HepG2 (cell line): ENCODE data around the gene PRAC1. TPM values are rescaled to one million over a fixed set of nuclear protein-coding genes. Genes with fewer than 3 reads are reported as not detected.

Experiments used
- ATAC-seq: fragments of 200-7000 bp; cut with Tn5 transposase; 3 replicates; pipeline ENCODE4 v1.9.1; 2020; ENCODE audit warnings: mild to moderate bottlenecking, moderate library complexity
- BruUV-seq: library from RNA; stranded (reverse); fragments of 400-500 nt; replicated peaks from 2 replicates; lab custom pipeline; 2021; lab: Mats Ljungman, UMichigan
- CTCF ChIA-PET: fragments of 300-600 bp; formaldehyde crosslinking; extraction: SDS; loops from one replicate; lab custom pipeline; 2021; ENCODE audit warnings: low total read pairs, inconsistent platforms, low intra/inter-chr PET ratio; lab: Yijun Ruan, JAX
- POLR2A ChIA-PET: fragments of 350-600 bp; sonication (Branson Sonifier 250); formaldehyde crosslinking; loops from one replicate; lab custom pipeline; 2020; ENCODE audit warnings: antibody characterized with exemption, inconsistent platforms; lab: Yijun Ruan, JAX
- DNase-seq: peaks from one replicate; pipeline ENCODE4 v3.0.0-alpha.2; 2015; ENCODE audit warnings: low spot score
- FAIRE-seq: peaks from 3 replicates; lab custom pipeline; 2011; peaks lifted over from hg19 to GRCh38; lab: Jason Lieb, UNC
- H2AFZ ChIP-seq: one replicate; pipeline ENCODE4 v1.6.1; 2011; ENCODE audit warnings: low read length, inconsistent platforms
- H3K27ac ChIP-seq: fragments of 300-600 bp; 3 replicates; pipeline ENCODE4 v1.8.0; 2011; ENCODE audit warnings: mixed run types, mild to moderate bottlenecking, mixed read lengths, low read length, inconsistent platforms; ENCODE audit not compliant: insufficient read depth; ENCODE audit errors: extremely low read length
- H3K27me3 ChIP-seq, 2 experiments: fragments of 200-600 bp in 1 of 2; 2 replicates in 1 of 2; 3 replicates in 1 of 2; pipeline versions ENCODE4 v1.6.0 to v1.8.0; 2011; ENCODE audit warnings: low read length in 2 of 2, mild to moderate bottlenecking in 2 of 2, moderate library complexity in 2 of 2, inconsistent platforms in 1 of 2; ENCODE audit not compliant: insufficient read depth in 2 of 2, control insufficient read depth in 1 of 2
- H3K36me3 ChIP-seq, 2 experiments: fragments of 200-600 bp in 1 of 2; replicated peaks in 1 of 2; 2 replicates in 1 of 2; 3 replicates in 1 of 2; pipeline versions ENCODE4 v1.5.1 to v1.8.0; 2011; ENCODE audit warnings: low read length in 2 of 2, inconsistent platforms in 1 of 2; ENCODE audit not compliant: insufficient read depth in 2 of 2, control insufficient read depth in 1 of 2
- H3K4me1 ChIP-seq: 2 replicates; pipeline ENCODE4 v1.5.1; 2012; ENCODE audit warnings: low read length, inconsistent platforms; ENCODE audit not compliant: insufficient read depth
- H3K4me2 ChIP-seq: 2 replicates; pipeline ENCODE4 v1.6.0; 2011; ENCODE audit warnings: low read depth, low read length, inconsistent platforms
- H3K4me3 ChIP-seq, 3 experiments: fragments of 200-600 bp in 1 of 3; sonication (generic), shearing (Covaris generic) in 1 of 3; replicated peaks in 1 of 3; 2 replicates each; pipeline ENCODE4 v1.5.1; 2011 to 2016; ENCODE audit warnings: low read length in 3 of 3, inconsistent platforms in 2 of 3, low read depth in 2 of 3, mild to moderate bottlenecking in 2 of 3, control low read depth in 1 of 3, mixed read lengths in 1 of 3; ENCODE audit not compliant: insufficient read depth in 1 of 3
- H3K79me2 ChIP-seq: one replicate; pipeline ENCODE4 v1.6.1; 2011; ENCODE audit warnings: low read length, inconsistent platforms; ENCODE audit not compliant: insufficient read depth
- H3K9ac ChIP-seq: 2 replicates; pipeline ENCODE4 v1.6.0; 2011; ENCODE audit warnings: mild to moderate bottlenecking, low read depth, low read length, inconsistent platforms; ENCODE audit not compliant: insufficient read depth
- H3K9me3 ChIP-seq: 2 replicates; pipeline ENCODE4 v1.5.1; 2012; ENCODE audit warnings: mild to moderate bottlenecking, low read length
- H4K20me1 ChIP-seq: 2 replicates; pipeline ENCODE4 v1.6.0; 2011; ENCODE audit warnings: inconsistent platforms, mild to moderate bottlenecking, low read length, moderate library complexity; ENCODE audit not compliant: insufficient read depth
- NONO ChIP-seq, 2 experiments: fragments of 450-650 bp in 1 of 2; sonication (generic) in 1 of 2; formaldehyde crosslinking in 1 of 2; IDR thresholded peaks in 1 of 2; conservative IDR thresholded peaks in 1 of 2; 2 replicates each; pipeline versions ENCODE4 v1.6.1 to v1.8.0; 2017 to 2022; ENCODE audit warnings: mild to moderate bottlenecking in 1 of 2, missing genetic modification reagents in 1 of 2, moderate library complexity in 1 of 2
- RAD51 ChIP-seq: fragments of 450-650 bp; IDR thresholded peaks from 2 replicates; pipeline ENCODE4 v1.6.1; 2016; ENCODE audit warnings: borderline replicate concordance
- TMF1 ChIP-seq: sonication (generic); formaldehyde crosslinking; IDR thresholded peaks from 2 replicates; pipeline ENCODE4 v1.8.1; 2022; ENCODE audit warnings: low read depth, missing genetic modification reagents
- ZNF143 ChIP-seq: sonication (generic); formaldehyde crosslinking; IDR thresholded peaks from 2 replicates; pipeline ENCODE4 v1.4.0; 2020; ENCODE audit warnings: missing genetic modification reagents
- WGBS: methylation state at CpG from one replicate; pipeline ENCODE4 v1.1.6; 2017; ENCODE audit warnings: low lambda C conversion rate; 5-methylcytosine and 5-hydroxymethylcytosine counted together
- in situ Hi-C: cut with HindIII; loops from 2 replicates; pipeline ENCODE4 v1.10.0; 2017; ENCODE audit warnings: low pct_unique_long_range_greater_than_20kb; ENCODE audit not compliant: extremely low pct_ligation_motif_present
- intact Hi-C: fragments of 100-400 bp; cut with micrococcal nuclease; formaldehyde crosslinking; loops from one replicate; pipeline ENCODE4 v1.10.0; 2022; ENCODE audit not compliant: unreplicated experiment
- polyA plus RNA-seq, 8 experiments: library from polyadenylated mRNA; depleted of rRNA in 3 of 8; stranded (reverse) in 7 of 8; unstranded in 1 of 8; fragments of >200 nt; fragmentation: Illumina TruSeq in 4 of 8; extraction: Trizol in 4 of 8; gene quantifications; 2 replicates each; pipeline versions ENCODE4 v1.2.1 to v1.2.3, GENCODE V29; 2011 to 2016; ENCODE audit warnings: low read depth in 4 of 8, missing spikeins in 1 of 8, mixed read lengths in 1 of 8; ENCODE audit not compliant: insufficient read depth in 1 of 8
- total RNA-seq, 5 experiments: library from RNA; depleted of rRNA; stranded (reverse); fragments of >200 nt; fragmentation: Illumina TruSeq; extraction: Trizol; gene quantifications; 2 replicates each; pipeline ENCODE4 v1.2.3, GENCODE V29; 2016; ENCODE audit warnings: low read depth in 1 of 5
- TF ChIP-seq, protein P1 (sequence below): sonication (generic); formaldehyde crosslinking; IDR thresholded peaks from 2 replicates; pipeline ENCODE4 v1.9.0; 2021; ENCODE audit warnings: missing genetic modification reagents, mild to moderate bottlenecking, borderline replicate concordance
- TF ChIP-seq, protein P2 (sequence below): sonication (generic); formaldehyde crosslinking; conservative IDR thresholded peaks from 2 replicates; pipeline ENCODE4 v1.8.1; 2023; ENCODE audit warnings: missing genetic modification reagents
- TF ChIP-seq, protein P3 (sequence below): sonication (generic); formaldehyde crosslinking; conservative IDR thresholded peaks from 2 replicates; pipeline ENCODE4 v1.8.0; 2022; ENCODE audit warnings: mild to moderate bottlenecking, moderate library complexity, missing genetic modification reagents
- TF ChIP-seq, protein P4 (sequence below): sonication (generic); formaldehyde crosslinking; IDR thresholded peaks from 2 replicates; pipeline ENCODE4 v1.8.1; 2022; ENCODE audit warnings: mild to moderate bottlenecking, missing genetic modification reagents

Gene PRAC1
- total and polyA plus RNA-seq, 2 of the 13 experiments (the other 11 are each of a cell fraction or from before 2014, with no cell fraction given), result not detected

DNA sequence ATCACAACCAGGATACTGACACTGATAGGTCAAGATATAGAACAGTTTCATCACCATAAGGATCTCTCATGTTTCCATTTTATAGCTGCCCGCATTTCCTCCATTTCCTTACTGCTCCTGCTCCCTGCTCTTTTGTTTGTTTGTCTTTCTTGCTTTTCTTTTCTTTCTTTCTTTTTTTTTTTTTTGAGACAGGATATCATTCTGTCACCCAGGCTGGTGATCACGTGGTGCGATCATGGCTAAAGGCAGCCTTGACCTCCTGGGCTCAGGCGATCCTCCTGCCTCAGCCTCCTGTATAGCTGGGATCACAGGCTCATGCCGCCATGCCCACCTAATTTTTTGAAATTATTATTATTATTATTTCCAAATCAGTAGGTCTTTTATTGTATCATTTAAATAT, 31.7 kb downstream of the PRAC1 start:
- no TSS peak for BruUV-seq
- TF ChIP-seq, protein P1, sequence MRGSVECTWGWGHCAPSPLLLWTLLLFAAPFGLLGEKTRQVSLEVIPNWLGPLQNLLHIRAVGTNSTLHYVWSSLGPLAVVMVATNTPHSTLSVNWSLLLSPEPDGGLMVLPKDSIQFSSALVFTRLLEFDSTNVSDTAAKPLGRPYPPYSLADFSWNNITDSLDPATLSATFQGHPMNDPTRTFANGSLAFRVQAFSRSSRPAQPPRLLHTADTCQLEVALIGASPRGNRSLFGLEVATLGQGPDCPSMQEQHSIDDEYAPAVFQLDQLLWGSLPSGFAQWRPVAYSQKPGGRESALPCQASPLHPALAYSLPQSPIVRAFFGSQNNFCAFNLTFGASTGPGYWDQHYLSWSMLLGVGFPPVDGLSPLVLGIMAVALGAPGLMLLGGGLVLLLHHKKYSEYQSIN (CRISPR knock-in tag), result no peak
- TF ChIP-seq, protein P2, sequence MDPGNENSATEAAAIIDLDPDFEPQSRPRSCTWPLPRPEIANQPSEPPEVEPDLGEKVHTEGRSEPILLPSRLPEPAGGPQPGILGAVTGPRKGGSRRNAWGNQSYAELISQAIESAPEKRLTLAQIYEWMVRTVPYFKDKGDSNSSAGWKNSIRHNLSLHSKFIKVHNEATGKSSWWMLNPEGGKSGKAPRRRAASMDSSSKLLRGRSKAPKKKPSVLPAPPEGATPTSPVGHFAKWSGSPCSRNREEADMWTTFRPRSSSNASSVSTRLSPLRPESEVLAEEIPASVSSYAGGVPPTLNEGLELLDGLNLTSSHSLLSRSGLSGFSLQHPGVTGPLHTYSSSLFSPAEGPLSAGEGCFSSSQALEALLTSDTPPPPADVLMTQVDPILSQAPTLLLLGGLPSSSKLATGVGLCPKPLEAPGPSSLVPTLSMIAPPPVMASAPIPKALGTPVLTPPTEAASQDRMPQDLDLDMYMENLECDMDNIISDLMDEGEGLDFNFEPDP (CRISPR knock-in tag), result no peak
- TF ChIP-seq RAD51, result peak; percentile 48; the same call in 1 of the 2 replicates
- TF ChIP-seq NONO (IDR thresholded peaks at IDR 0.05), result no peak
- TF ChIP-seq NONO (CRISPR knock-in tag; conservative IDR thresholded peaks at IDR 0.05), result no peak
- Histone ChIP-seq H3K9ac (no peak overlapping the region), H3K4me1 (no peaks in the 10 kb centered on the region), H3K27me3 (no peaks in the 10 kb centered on the region), H3K4me3 (no peak overlapping the region), H3K27ac (no peak overlapping the region), H2AFZ (no peak overlapping the region), H3K36me3 (no peaks in the 10 kb centered on the region), H3K9me3 (peaks cover 5% of the 10 kb centered on the region), H3K4me2 (no peak overlapping the region), H3K79me2 (no peaks in the 10 kb centered on the region), H4K20me1 (no peaks in the 10 kb centered on the region)
- POLR2A ChIA-PET, result no interaction called here
- CTCF ChIA-PET, result no interaction called here
- in situ Hi-C loops, result no loop called here
- WGBS, result 52% methylated on average over 5 of the region's 5 CpGs
- ATAC-seq, result no peak
- DNase-seq, result no peak
- intact Hi-C loops, result no loop called here
- FAIRE-seq, result no peak

GRCh38 chr17:48681609-48682008, 40.7 kb downstream of the PRAC1 start:
- Histone ChIP-seq H3K27me3 (peaks cover 0 to 29% of the 10 kb centered on the region in 2 experiments; a peak in 3 of 5 replicates), H3K79me2 (no peaks in the 10 kb centered on the region), H3K36me3 (no peaks in the 10 kb centered on the region), H3K27ac (no peak overlapping the region), H3K4me3 (no peak overlapping the region), H3K4me1 (0 out of 2 replicates have a peak, but pooled peaks cover 9% of the 10 kb centered on the region), H3K9ac (no peak overlapping the region), H3K9me3 (no peaks in the 10 kb centered on the region), H3K4me2 (no peak overlapping the region), H4K20me1 (no peaks in the 10 kb centered on the region), H2AFZ (no peak overlapping the region)
- in situ Hi-C loops (loop anchor here (5.0 kb wide), 1 partner anchor 196 kb away; no protein-coding TSS in a partner anchor), intact Hi-C loops (no loop called here)
- FAIRE-seq, result no peak
- ChIA-PET CTCF (no interaction called here), POLR2A (no interaction called here)
- 88% methylated on average over 1 of the region's 1 CpG for WGBS
- TF ChIP-seq TMF1 (CRISPR knock-in tag) (no peak), ZNF143 (CRISPR knock-in tag) (no peak)
- TF ChIP-seq, protein P3, sequence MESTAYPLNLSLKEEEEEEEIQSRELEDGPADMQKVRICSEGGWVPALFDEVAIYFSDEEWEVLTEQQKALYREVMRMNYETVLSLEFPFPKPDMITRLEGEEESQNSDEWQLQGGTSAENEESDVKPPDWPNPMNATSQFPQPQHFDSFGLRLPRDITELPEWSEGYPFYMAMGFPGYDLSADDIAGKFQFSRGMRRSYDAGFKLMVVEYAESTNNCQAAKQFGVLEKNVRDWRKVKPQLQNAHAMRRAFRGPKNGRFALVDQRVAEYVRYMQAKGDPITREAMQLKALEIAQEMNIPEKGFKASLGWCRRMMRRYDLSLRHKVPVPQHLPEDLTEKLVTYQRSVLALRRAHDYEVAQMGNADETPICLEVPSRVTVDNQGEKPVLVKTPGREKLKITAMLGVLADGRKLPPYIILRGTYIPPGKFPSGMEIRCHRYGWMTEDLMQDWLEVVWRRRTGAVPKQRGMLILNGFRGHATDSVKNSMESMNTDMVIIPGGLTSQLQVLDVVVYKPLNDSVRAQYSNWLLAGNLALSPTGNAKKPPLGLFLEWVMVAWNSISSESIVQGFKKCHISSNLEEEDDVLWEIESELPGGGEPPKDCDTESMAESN, result no peak
- TF ChIP-seq, protein P4, sequence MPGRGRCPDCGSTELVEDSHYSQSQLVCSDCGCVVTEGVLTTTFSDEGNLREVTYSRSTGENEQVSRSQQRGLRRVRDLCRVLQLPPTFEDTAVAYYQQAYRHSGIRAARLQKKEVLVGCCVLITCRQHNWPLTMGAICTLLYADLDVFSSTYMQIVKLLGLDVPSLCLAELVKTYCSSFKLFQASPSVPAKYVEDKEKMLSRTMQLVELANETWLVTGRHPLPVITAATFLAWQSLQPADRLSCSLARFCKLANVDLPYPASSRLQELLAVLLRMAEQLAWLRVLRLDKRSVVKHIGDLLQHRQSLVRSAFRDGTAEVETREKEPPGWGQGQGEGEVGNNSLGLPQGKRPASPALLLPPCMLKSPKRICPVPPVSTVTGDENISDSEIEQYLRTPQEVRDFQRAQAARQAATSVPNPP, result no peak
- DNase-seq, result no peak
- no TSS peak for BruUV-seq
- ATAC-seq, result no peak
